T-helper 1 cell treated with Interleukin-12 subunit alpha and Interleukin-12 subunit beta and Interleukin-4 antibody, amounts not matched to agents 30 μg/mL and 1 μg/mL, for 36 hours (primary cell): ENCODE data around the gene CUX1.
"Not testable (repeated sequence)": the region's sequence is repeated elsewhere in the genome, so short reads cannot be mapped to it uniquely, and the experiment has no call there.

Experiments used
- H3K27ac Mint-ChIP-seq: one replicate; pipeline ENCODE4 v1.8.0; 2021; ENCODE audit warnings: mild to moderate bottlenecking, mixed read lengths
- H3K27me3 Mint-ChIP-seq: one replicate; pipeline ENCODE4 v1.8.0; 2021; ENCODE audit warnings: low read depth, mixed read lengths
- H3K36me3 Mint-ChIP-seq: one replicate; pipeline ENCODE4 v1.8.0; 2021; ENCODE audit warnings: low read depth, mixed read lengths
- H3K4me1 Mint-ChIP-seq: one replicate; pipeline ENCODE4 v1.8.0; 2021; ENCODE audit warnings: low read depth, mixed read lengths
- H3K4me3 Mint-ChIP-seq: one replicate; pipeline ENCODE4 v1.8.0; 2021; ENCODE audit warnings: mild to moderate bottlenecking, moderate library complexity, mixed read lengths
- H3K9me3 Mint-ChIP-seq: one replicate; pipeline ENCODE4 v1.8.0; 2021; ENCODE audit warnings: mixed read lengths

CUX1 gene

GRCh38 chr7:101862280-101863220 lies 45.1 kb downstream of the CUX1 start:
- Mint-ChIP-seq H3K27me3 (peaks cover 7% of the 10 kb centered on the region), H3K36me3 (no peaks in the 10 kb centered on the region), H3K27ac (no peak overlapping the region), H3K4me3 (no peak overlapping the region), H3K9me3 (no peaks in the 10 kb centered on the region), H3K4me1 (peaks cover 10% of the 10 kb centered on the region)

GRCh38 chr7:101863598-101863997 lies 46.2 kb downstream of the CUX1 start:
- H3K36me3 Mint-ChIP-seq, result no peaks in the 10 kb centered on the region
- no peaks in the 10 kb centered on the region for H3K9me3 Mint-ChIP-seq
- no peak overlapping the region for H3K4me3 Mint-ChIP-seq
- no peak overlapping the region for H3K27ac Mint-ChIP-seq
- H3K27me3 Mint-ChIP-seq, result peaks cover 7% of the 10 kb centered on the region
- peaks cover 6% of the 10 kb centered on the region for H3K4me1 Mint-ChIP-seq

DNA sequence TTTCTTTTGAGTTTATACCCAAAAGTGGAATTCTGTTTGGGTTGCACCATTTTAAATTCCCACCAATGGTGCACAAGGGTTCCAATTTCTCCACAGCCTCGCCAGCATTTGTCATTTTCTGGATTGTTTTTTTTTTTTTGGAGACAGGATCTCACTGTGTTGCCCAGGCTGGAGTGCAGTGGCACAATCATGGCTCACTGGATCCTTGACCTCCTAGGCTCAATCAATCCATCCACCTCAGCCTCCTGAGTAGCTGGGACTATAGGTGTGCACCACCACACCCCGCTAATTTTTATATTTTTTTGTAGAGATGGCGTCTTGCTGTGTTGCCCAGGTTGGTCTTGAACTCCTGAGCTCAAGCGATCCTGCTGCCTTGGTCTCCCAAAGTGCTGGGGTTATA lies 46.6 kb downstream of the CUX1 start:
- Mint-ChIP-seq H3K36me3 (no peaks in the 10 kb centered on the region), H3K9me3 (no peaks in the 10 kb centered on the region), H3K27ac (no peak overlapping the region), H3K4me1 (peaks cover 6% of the 10 kb centered on the region), H3K27me3 (peaks cover 7% of the 10 kb centered on the region), H3K4me3 (no peak overlapping the region)

DNA sequence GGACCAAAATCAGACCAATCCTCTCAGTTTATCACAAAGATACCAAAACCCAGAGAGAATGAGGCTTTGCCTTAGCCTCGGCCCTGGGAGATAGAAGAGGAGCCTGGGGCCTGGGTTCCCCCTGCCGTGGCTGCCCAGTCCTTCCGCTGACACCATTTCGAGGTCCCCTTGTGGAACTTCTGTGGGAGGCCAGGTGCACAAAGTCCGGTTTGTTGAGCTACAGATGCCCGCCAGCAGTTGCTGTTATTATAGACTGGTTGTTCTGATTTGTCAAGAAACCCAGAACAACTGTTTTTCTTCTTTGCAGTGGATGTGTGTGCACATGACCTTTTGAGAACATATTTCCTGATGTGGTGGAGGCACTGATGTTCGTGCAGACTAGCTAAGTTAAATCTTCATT lies 47.6 kb downstream of the CUX1 start:
- H3K4me1 Mint-ChIP-seq, result peaks cover 2% of the 10 kb centered on the region
- H3K27me3 Mint-ChIP-seq, result peaks cover 5% of the 10 kb centered on the region
- no peak overlapping the region for H3K27ac Mint-ChIP-seq
- H3K9me3 Mint-ChIP-seq, result no peaks in the 10 kb centered on the region
- no peaks in the 10 kb centered on the region for H3K36me3 Mint-ChIP-seq
- H3K4me3 Mint-ChIP-seq, result no peak overlapping the region

DNA sequence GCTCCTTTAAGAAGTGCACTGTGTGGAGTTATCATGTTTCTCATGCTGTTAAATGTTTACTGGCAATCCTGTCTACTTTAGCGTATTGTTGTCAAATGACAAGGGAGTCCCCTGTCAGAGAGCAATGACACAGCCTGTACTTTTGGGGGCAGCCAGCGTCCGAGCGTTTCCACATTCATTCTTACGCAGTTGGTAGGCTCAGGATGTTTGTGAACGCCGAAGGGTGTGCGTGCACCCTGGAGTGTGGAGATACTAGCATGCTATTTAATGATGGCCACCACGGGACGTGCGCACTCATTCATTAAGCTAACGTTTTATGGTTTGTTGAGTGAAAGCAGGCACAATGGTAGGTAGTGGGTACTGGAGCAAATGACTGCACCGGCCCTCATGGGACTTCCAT lies 48.0 kb downstream of the CUX1 start:
- H3K27me3 Mint-ChIP-seq, result peaks cover under 1% of the 10 kb centered on the region
- H3K4me3 Mint-ChIP-seq, result no peak overlapping the region
- H3K36me3 Mint-ChIP-seq, result no peaks in the 10 kb centered on the region
- no peaks in the 10 kb centered on the region for H3K4me1 Mint-ChIP-seq
- H3K27ac Mint-ChIP-seq, result no peak overlapping the region
- no peaks in the 10 kb centered on the region for H3K9me3 Mint-ChIP-seq

DNA sequence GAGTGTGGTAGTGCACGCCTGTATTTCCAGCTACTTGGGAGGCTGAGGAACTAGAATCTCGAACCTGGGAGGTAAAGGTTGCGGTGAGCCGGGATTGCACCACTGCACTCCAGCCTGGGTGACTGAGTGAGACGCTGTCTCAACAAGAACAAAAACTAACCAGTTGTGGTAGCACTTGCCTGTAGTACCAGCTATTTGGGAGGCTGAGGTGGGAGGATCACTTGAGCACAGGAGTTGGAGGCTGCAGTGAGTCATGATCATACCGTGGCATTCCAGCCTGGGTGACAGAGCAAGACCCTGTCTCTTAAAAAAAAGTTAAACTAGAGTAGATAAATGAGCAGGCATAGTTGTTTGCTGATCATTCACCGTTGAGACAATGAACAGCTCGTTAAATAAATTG lies 48.9 kb downstream of the CUX1 start:
- Mint-ChIP-seq H3K27ac (no peak overlapping the region), H3K27me3 (no peaks in the 10 kb centered on the region), H3K4me3 (no peak overlapping the region), H3K4me1 (no peaks in the 10 kb centered on the region), H3K9me3 (no peaks in the 10 kb centered on the region), H3K36me3 (no peaks in the 10 kb centered on the region)

GRCh38 chr7:101867265-101867664 lies 49.8 kb downstream of the CUX1 start:
- Mint-ChIP-seq H3K4me3 (no peak overlapping the region), H3K9me3 (no peaks in the 10 kb centered on the region), H3K27ac (no peak overlapping the region), H3K4me1 (no peaks in the 10 kb centered on the region), H3K36me3 (no peaks in the 10 kb centered on the region), H3K27me3 (no peaks in the 10 kb centered on the region)

DNA sequence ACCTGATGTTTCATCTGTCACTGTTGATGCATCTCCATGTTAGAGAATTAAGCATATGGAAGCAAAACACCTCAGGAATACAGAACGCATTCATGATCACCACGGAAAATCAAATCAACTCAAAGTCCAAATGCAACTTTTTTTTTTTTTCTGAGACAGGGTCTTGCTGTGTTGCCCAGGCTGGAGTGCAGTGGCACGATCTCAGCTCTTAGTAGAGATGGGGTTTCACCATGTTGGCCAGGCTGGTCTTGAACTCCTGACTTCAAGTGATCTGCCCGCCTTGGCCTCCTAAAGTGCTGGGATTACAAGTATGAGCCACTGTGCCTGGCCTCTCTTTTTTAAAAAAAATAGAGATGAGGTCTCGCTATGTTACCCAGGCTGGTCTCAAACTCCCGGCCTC lies 50.3 kb downstream of the CUX1 start:
- H3K27me3 Mint-ChIP-seq, H3K4me1 Mint-ChIP-seq, H3K9me3 Mint-ChIP-seq, H3K4me3 Mint-ChIP-seq, H3K36me3 Mint-ChIP-seq, H3K27ac Mint-ChIP-seq: not testable (repeated sequence)

DNA sequence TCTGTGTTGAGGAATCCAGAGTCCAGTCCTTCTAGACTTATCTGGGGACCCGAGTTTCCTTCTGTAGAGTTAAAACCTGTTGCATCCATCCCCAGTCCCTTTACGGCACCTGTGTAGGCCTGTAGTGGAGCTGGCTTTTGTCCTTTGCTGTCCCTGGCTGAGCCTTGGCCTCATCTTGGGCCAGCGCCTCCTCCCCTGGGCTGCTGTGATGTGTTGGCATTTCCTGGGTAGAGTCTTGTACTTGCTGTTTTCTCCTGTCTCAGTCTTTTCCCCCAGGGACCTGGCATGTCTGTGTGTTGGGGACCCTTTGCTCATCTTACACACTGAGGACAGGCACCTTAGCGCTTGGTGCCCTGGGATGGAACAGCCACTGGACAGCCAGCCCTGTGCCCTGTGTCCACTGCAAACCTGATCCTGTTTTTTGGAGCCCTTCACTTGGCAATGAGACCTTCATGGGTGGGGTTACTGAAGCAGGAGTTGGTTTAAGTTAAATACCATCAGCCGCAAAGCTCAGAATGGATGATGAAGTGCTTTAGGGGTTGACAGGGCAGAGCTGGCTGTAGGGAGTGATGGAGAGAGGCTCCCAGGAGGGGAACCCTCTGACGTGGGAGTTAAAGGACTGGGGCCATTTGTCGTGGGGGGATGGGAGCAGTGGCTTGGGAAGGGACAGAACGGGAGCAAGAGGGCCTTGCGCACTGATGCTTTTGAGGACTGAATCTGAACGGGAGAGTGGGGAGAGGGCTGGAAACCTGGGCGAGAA lies 50.9 kb downstream of the CUX1 start:
- no peak overlapping the region for H3K4me3 Mint-ChIP-seq
- H3K4me1 Mint-ChIP-seq, result no peaks in the 10 kb centered on the region
- no peak overlapping the region for H3K27ac Mint-ChIP-seq
- no peaks in the 10 kb centered on the region for H3K9me3 Mint-ChIP-seq
- H3K36me3 Mint-ChIP-seq, result no peaks in the 10 kb centered on the region
- H3K27me3 Mint-ChIP-seq, result no peaks in the 10 kb centered on the region

DNA sequence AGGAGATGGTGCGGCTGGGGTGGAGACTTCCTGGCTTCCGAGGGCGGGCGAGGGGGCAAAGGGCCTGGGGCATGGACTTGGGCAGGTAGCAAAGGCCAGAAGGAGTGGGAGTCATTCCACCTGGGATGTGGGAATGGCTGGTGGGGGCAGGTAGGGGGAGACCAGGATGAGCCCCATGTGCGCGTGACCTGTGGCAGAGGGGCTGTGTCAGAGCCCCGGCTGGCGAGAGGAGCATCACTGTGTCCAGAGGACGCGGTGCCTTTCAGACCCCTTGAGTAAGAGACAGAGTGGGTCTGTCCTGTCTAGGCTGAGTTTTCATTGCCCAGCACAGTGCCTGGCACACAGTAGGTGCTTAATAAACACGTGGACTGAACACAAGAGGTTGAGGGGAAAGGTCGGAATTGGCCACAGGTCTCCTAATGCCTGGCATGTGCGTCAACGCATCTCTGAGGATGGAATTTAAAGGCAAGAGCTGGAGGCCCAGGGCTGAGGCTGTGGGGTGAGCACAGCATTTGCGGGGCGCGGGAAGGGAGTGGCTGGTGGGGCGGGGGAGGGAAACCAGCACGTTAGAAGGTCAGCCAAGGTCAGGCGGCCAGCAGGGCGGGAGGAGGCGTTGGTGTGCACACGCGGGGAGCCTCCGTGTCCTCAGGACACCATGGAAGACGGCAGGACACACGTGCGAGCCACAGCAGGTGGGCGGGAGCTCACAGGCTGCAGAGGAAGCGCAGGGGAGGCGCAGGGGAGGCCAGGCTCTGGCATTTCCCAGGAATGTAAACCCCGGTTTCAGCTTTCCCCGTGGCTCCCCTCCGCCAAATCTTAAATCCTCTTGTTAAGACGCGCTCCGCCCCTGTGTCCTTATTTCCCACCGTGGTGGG lies 51.8 kb downstream of the CUX1 start:
- H3K27ac Mint-ChIP-seq, result no peak overlapping the region
- no peaks in the 10 kb centered on the region for H3K27me3 Mint-ChIP-seq
- no peaks in the 10 kb centered on the region for H3K4me1 Mint-ChIP-seq
- H3K36me3 Mint-ChIP-seq, result no peaks in the 10 kb centered on the region
- H3K4me3 Mint-ChIP-seq, result no peak overlapping the region
- H3K9me3 Mint-ChIP-seq, result no peaks in the 10 kb centered on the region

DNA sequence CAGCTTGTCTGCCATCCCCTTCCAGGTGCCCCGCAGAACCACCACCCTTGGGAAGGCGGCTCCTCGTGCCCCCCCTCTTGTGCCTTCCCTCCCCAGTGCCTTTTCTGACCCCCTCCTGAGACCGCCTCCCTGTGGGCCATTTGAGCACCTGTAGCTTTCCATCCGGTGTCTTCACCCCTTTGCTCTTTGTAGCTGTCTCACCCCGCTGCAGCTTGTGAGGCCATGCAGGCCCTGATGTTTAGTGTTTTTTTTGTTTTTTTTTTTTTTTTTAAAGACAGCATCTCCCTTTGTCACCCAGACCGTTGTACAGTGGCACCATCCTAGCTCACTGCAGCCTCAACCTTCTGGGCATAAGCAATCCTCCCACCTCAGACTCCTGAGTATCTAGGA lies 52.5 kb downstream of the CUX1 start:
- no peaks in the 10 kb centered on the region for H3K36me3 Mint-ChIP-seq
- H3K4me1 Mint-ChIP-seq, result no peaks in the 10 kb centered on the region
- H3K27ac Mint-ChIP-seq, result no peak overlapping the region
- no peaks in the 10 kb centered on the region for H3K9me3 Mint-ChIP-seq
- no peaks in the 10 kb centered on the region for H3K27me3 Mint-ChIP-seq
- no peak overlapping the region for H3K4me3 Mint-ChIP-seq

- no peaks in the 10 kb centered on the region for H3K4me1 Mint-ChIP-seq
- no peaks in the 10 kb centered on the region for H3K36me3 Mint-ChIP-seq
- no peaks in the 10 kb centered on the region for H3K27me3 Mint-ChIP-seq
- H3K4me3 Mint-ChIP-seq, result no peak overlapping the region
- no peaks in the 10 kb centered on the region for H3K9me3 Mint-ChIP-seq
- H3K27ac Mint-ChIP-seq, result no peak overlapping the region
Measured at GRCh38 chr7:101870361-101871062, 53.1 kb downstream of the CUX1 start.

DNA sequence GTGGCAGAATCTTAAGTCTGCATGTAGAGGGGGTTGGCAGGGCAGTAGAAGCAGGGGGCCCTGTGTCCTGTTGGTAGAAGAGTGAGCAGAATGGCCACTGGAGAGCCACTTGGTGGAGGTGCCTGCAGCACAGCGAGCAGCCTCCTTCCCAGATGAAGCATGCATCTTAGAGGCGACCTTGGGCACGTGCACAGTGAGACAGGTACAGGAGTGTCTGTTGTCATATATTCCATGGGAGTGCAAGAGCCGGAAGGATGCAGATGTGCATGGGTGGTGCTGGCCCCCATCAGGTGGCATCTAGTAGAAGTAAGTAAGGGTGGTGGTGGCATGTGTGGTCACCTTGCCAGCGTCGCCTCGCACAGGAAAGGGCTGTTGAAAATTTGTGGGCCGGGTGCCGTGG lies 53.9 kb downstream of the CUX1 start:
- Mint-ChIP-seq H3K36me3 (no peaks in the 10 kb centered on the region), H3K4me3 (no peak overlapping the region), H3K9me3 (no peaks in the 10 kb centered on the region), H3K27ac (no peak overlapping the region), H3K27me3 (no peaks in the 10 kb centered on the region), H3K4me1 (no peaks in the 10 kb centered on the region)

DNA sequence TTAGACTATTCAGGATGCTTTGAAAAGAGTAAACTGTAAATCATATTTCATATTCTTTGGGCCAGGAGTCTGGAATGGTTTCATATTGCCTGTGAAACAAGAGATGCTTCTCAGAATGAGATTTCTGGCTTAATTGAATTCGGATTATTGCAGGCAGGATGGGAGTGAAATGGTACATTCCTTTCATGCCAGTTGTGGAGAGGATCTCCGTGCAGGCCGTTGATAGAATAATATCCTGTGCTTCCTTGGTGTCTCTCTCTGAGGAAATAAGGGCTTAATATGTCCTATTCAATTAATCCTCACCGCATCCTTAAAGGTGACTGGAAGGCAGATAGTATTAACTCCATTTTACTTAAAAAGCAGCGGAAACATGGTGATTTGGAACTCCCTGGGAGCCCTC lies 56.6 kb downstream of the CUX1 start:
- H3K36me3 Mint-ChIP-seq, result no peaks in the 10 kb centered on the region
- H3K27ac Mint-ChIP-seq, result no peak overlapping the region
- no peaks in the 10 kb centered on the region for H3K27me3 Mint-ChIP-seq
- no peak overlapping the region for H3K4me3 Mint-ChIP-seq
- H3K4me1 Mint-ChIP-seq, result no peaks in the 10 kb centered on the region
- H3K9me3 Mint-ChIP-seq, result no peaks in the 10 kb centered on the region
